Umbilical cord (tissue), 2 donors: ENCODE results near the gene EIF2A. TPM values are rescaled to one million over a fixed set of nuclear protein-coding genes. Genes with fewer than 3 reads are reported as not detected.
A peak's percentile ranks its signal among the peaks of the same experiment; 100 is the strongest.
"Not testable (repeated sequence)": the region's sequence is repeated elsewhere in the genome, so short reads cannot be mapped to it uniquely, and the experiment has no call there.

ENCODE experiments used
- DNase-seq: peaks from one replicate; pipeline ENCODE4 v3.0.0-alpha.2; 2015; ENCODE audit warnings: low spot score
- total RNA-seq: library from RNA; depleted of rRNA; stranded (reverse); fragments of >200 nt; gene quantifications from one replicate; pipeline ENCODE4 v1.2.3, GENCODE V29; 2014; ENCODE audit warnings: low replicate concordance; ENCODE audit not compliant: insufficient read depth

EIF2A gene
- total RNA-seq, result 291 TPM

DNA sequence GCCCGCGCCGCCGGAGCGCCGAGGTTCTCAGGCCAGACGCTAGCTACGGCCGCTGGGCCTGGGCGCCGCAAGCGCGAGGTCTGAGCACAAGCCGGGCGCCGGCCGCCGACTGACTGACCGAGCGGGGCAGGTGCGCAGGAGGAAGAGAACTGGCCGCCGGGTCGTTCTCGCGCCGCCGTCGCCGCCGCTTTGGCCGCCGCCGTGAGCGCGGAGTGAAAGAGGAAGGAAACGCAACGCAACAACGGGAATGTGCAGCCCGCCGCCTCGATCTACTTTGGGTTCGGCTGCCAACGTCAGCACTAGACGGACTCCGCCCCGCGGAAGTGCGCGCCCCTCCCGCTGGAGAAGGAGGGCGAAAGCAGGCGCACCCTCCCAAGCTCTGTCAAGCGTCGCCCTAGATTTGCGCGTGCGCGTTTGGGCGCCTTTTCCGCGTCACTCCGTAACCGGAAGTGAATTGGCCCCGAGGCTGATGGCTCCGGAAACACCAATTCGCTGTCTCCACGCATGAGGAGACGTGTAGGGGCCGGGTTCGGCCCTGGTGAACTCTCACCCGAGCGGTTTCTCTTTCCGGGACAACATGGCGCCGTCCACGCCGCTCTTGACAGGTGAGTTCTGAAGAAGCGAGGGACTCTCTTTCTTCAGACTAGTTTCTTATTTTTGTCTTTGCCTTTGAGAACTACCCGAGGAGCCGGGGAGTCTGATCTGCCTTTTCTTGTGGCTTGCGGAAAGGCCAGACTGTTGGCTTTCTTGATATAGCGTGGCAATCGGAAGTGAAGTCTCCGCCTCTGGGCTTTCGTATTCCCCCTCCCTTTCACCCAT, at the start of gene EIF2A, which contains the start of gene SERP1:
Gene EIF2A (plus strand): TSS at position 562 of the 819 bp plus-strand sequence. CDS start 16 bp downstream, at position 578.
Gene SERP1 (minus strand): TSS at position 271 of the 819 bp plus-strand sequence. CDS start 361 bp downstream, outside the sequence.
- peak; percentile 100 for DNase-seq

DNA sequence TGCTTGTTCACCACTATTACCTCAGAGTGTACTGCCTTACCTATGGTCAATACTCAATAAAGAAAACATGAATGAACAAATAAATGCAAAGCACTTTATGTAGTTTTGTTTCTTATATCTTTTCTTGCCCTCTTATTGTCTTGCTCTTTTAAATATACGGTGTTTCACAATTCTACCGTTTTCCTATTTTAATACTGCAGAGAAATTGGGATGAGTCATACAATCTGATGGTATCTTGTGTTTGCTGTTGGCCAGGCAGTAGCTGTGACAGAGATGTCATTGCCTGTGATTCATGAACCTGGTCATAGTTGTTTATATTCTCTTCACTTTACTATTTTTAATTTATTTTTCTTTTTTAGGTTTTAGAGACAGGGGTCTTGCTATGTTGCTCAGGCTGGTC, 48.6 kb upstream of the EIF2A start:
- DNase-seq, result no peak

- DNase-seq, result not testable (repeated sequence)
Observed at GRCh38 chr3:150500960-150501359, 45.6 kb upstream of the EIF2A start.

DNA sequence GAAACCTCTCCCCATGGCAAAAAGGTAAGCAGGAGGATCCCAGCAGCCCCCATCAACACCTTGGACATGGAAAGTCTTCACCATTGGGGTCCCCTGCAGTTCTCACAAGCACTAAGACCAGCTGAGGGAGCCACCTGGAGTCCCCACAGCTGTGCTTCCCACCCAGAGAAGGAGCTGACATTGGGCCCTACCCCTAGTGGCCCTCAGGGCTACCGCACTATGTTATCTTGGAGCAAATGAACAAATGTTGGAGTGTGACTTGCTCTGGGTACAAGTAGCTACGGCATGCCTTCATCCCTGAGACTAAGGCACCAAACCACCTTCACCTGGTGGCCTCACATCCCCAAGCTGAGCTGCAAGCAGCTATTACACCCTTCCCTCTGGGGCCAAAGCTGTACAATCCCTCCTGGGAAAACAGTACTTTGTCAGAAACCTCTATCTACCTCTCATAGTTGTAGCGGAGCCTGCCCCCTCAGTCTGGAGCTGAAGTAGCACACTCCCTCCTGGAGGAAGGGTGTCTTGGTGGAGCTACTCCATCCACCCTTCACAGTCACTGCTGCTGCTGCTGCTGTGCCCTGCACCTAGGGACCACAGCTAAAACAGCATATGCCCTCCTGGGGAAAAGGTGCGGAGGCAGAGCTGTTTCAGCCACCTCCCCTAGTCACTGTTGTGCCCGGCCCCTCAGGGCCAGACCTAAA, 43.0 kb upstream of the EIF2A start:
- DNase-seq, result no peak

- no peak for DNase-seq
Observed at GRCh38 chr3:150504483-150504882, 42.1 kb upstream of the EIF2A start.

GRCh38 chr3:150508401-150508800, 38.2 kb upstream of the EIF2A start:
- no peak for DNase-seq

- DNase-seq, result no peak
Observed at GRCh38 chr3:150509780-150510179, 36.8 kb upstream of the EIF2A start.

- DNase-seq, result no peak
Observed at GRCh38 chr3:150511122-150511821, 35.3 kb upstream of the EIF2A start.

GRCh38 chr3:150515210-150515609, 31.4 kb upstream of the EIF2A start:
- DNase-seq, result no peak

DNA sequence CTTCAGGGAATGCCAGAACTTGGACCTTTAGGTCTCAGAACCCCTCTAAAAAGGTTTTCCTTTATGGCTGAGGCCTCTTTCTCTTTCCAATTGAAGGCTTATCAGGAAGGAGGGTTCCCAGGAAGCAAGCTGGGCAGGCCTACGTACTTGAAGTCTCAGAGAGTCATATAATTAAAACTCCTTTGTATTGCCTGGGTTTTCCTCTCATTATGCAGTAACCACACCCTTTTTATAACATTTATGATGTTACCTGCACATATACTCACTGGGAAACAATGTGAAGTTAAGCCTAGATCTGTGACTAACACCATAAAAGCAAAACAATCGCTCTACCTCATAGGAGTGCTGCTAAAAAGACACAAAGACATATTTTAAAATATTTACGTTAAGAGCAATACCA, 27.6 kb upstream of the EIF2A start:
- DNase-seq, result no peak

GRCh38 chr3:150520408-150520807, 26.2 kb upstream of the EIF2A start:
- DNase-seq, result no peak

DNA sequence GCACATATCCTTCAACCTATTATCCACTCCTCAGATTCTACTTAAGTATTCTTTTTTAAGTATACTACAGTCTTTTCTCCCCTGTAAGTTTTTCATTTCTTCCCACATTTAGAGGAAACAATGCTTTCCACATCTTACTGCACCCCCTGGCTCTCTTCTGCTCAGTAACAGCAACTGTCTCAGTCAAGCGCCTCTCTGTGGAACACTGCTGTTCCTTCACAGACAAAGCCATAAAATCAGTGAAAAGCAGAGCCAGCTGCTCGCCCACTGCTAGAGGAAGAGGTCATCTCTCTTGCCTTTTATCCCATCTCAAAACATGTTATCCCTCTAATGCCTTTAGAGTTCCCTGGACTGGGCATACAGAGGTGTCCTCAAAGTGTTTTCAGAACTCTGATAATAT, 25.1 kb upstream of the EIF2A start:
- DNase-seq, result peak; percentile 9

- DNase-seq, result no peak
Observed at GRCh38 chr3:150523538-150523937, 23.0 kb upstream of the EIF2A start.

DNA sequence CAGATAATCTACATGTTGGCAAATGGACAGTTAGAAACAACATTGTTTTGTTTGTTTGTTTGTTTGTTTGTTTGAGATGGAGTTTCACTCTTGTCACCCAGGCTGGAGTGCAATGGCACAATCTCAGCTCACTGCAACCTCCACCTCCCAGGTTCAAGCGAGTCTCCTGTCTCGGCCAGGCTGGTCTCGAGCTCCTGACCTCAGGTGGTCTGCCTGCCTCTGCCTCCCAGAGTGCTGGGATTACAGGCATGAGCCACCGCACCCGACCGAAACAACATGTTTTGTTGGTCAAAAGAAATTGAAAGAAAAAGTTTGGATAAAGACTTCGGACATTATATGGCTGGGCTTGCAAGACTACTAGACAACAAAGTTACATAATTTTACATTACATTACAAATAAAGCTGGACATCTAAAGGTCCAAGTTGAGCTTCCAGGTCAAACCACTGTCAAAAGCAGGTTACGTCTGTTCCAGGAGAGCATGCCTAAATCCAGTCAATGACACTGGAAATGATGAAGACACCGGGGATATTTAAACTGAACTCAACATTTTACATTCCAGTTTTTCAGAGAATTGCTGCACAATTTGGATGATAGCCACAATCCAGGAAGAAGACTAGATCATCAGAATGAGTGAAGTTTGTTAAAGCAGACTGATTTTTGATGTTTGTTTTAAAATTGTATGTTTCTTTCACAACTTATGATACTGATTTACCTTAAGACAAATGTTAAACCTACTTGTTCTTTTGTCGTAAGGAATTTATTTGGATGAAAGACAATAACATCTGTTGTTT, 18.9 kb upstream of the EIF2A start:
- no peak for DNase-seq

DNA sequence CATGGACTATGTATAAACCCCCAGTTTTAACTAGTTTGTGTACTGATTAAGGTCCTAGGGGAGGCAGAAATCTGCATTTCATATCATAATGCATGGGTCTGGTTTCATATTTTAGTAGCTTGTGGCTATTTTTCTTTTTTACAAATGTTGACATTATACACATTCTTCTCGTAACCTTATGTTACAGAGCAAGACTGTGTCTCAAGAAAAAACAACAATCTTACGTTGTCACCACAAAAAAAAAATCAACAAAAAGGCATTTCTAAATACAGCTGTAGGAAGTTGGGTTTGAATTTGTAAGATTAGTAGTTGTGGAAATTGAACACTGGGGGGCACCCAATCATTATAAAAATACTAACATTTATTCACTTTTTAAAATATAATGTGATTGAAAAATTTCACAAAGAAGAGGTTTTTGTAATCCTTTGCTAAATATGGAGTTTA, 18.2 kb upstream of the EIF2A start:
- no peak for DNase-seq

DNA sequence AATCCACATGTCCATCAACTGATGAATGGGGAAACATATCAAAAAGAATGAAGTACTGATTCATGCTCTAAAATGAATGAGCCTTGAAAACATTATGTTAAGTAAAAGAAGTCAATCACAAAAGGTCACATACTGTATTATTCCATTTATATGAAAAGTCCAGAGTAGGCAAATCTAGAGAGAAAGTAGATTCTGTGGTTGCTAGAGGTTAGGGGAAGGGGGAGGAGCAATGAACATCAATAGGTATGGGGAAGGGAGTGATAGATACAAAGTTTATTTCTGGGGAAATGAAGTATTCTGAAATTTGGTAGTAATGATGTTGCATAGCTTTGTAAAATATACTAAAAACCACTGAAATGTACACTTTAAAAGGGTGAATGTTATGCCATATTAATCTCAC, 14.8 kb upstream of the EIF2A start:
- no peak for DNase-seq

DNA sequence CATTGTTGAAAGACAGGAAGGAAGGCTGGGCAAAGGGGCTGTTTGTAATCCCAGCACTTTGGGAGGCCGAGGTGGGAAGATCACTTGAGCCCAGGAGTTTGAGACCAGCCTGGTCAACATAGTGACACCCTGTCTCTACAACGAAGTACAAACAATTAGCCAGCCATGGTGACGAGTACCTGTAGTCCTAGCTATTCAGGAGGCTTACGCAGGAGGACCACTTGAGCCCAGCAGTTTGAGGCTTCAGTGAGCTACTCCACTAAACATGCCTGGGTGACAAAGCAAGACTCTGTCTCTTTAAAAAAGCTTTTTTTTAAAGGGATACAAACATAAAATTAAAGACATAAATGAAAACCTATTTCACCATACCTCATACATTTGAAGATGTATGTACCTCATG, 11.4 kb upstream of the EIF2A start:
- DNase-seq, result no peak

GRCh38 chr3:150538324-150539208, 8.0 kb upstream of the EIF2A start:
- DNase-seq, result no peak

DNA sequence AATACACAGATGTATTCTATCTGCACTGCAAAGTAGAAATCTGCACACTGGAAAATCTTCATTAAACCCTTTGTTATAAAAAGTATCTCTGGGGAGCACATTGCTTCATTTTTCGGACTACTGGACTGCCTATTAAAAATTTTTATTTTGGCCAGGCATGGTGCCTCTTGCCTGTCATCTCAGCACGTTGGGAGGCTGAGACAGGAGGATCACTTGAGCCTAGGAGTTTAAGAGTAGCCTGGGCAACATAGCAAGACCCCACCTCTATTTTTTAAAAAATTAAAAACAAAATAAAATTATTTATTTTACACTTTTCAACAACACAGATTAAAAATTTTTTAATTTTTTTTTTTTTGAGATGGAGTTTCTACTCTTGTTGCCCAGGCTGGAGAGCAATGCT, 6.3 kb upstream of the EIF2A start:
- DNase-seq, result no peak

GRCh38 chr3:150540991-150541390, 5.6 kb upstream of the EIF2A start:
- no peak for DNase-seq
